Glutamatergic neuron (in vitro differentiated cells): ENCODE data around the gene SEMA4D. TPM values are rescaled to one million over a fixed set of nuclear protein-coding genes. Genes with fewer than 3 reads are reported as not detected.
"Not testable (repeated sequence)": the region's sequence is repeated elsewhere in the genome, so short reads cannot be mapped to it uniquely, and the experiment has no call there.

Source experiments
- DNase-seq: peaks from one replicate; pipeline ENCODE4 v3.0.0; 2022
- H3K27ac Mint-ChIP-seq: one replicate; pipeline ENCODE4 v1.8.0; 2020; ENCODE audit warnings: mild to moderate bottlenecking, mixed read lengths, inconsistent platforms; ENCODE audit not compliant: unreplicated experiment
- H3K27me3 Mint-ChIP-seq: one replicate; pipeline ENCODE4 v1.8.0; 2020; ENCODE audit warnings: mild to moderate bottlenecking, moderate library complexity, mixed read lengths, inconsistent platforms; ENCODE audit not compliant: unreplicated experiment
- H3K36me3 Mint-ChIP-seq: one replicate; pipeline ENCODE4 v1.8.0; 2020; ENCODE audit warnings: mild to moderate bottlenecking, mixed read lengths, inconsistent platforms; ENCODE audit not compliant: unreplicated experiment
- H3K4me1 Mint-ChIP-seq: one replicate; pipeline ENCODE4 v1.8.0; 2020; ENCODE audit warnings: mild to moderate bottlenecking, low read depth, mixed read lengths, inconsistent platforms; ENCODE audit not compliant: unreplicated experiment
- H3K4me3 Mint-ChIP-seq: one replicate; pipeline ENCODE4 v1.8.0; 2020; ENCODE audit warnings: mild to moderate bottlenecking, mixed read lengths, inconsistent platforms; ENCODE audit not compliant: unreplicated experiment
- H3K9me3 Mint-ChIP-seq: one replicate; pipeline ENCODE4 v1.8.0; 2020; ENCODE audit warnings: mild to moderate bottlenecking, moderate library complexity, mixed read lengths, inconsistent platforms; ENCODE audit not compliant: unreplicated experiment
- total RNA-seq: library from RNA; stranded (reverse); fragmentation: NEBNext Ultra II Directional; extraction: Animal tissue kit (Norgen Biotek cat#: 25700); gene quantifications from one replicate; pipeline ENCODE4 v1.2.1, GENCODE V29; 2021; ENCODE audit not compliant: unreplicated experiment
- TF ChIP-seq, protein P1 (sequence below): fragments of 200-600 bp; sonication (generic); IDR thresholded peaks from one replicate; pipeline ENCODE4 v1.5.0; 2021; ENCODE audit not compliant: partially characterized antibody, unreplicated experiment

Gene SEMA4D
- total RNA-seq, 1 donor from 2014 or later = 192 TPM

GRCh38 chr9:89375191-89375760 lies 122.6 kb downstream of the SEMA4D start:
- DNase-seq = peak; percentile 43

DNA sequence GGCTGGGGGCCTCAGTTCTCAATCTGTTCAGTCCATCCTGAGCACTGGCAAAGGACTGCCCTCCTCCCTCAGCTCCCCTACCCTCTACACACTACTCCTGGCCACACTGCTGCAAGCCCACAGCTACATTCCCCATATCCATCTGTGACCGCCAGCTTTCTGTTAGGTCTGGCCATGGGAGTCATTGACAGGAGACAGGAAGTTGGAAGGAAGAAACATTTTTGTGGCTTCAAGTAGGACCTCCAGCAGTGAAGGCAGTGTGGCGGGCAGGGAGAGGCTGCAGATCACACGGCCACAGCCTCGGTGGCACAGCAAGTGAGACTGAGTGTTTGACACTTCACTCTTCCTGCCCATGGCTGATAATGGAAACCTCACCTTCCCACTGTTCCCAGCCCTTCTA lies 123.7 kb downstream of the SEMA4D start:
- peaks cover 23% of the 10 kb centered on the region for H3K9me3 Mint-ChIP-seq
- H3K27ac Mint-ChIP-seq = peak overlapping the region; percentile 12
- no peak overlapping the region for H3K4me3 Mint-ChIP-seq
- H3K27me3 Mint-ChIP-seq = peaks cover 15% of the 10 kb centered on the region
- H3K36me3 Mint-ChIP-seq = peaks cover 18% of the 10 kb centered on the region
- no peak for DNase-seq
- H3K4me1 Mint-ChIP-seq = peaks cover 26% of the 10 kb centered on the region
- TF ChIP-seq, protein P1, sequence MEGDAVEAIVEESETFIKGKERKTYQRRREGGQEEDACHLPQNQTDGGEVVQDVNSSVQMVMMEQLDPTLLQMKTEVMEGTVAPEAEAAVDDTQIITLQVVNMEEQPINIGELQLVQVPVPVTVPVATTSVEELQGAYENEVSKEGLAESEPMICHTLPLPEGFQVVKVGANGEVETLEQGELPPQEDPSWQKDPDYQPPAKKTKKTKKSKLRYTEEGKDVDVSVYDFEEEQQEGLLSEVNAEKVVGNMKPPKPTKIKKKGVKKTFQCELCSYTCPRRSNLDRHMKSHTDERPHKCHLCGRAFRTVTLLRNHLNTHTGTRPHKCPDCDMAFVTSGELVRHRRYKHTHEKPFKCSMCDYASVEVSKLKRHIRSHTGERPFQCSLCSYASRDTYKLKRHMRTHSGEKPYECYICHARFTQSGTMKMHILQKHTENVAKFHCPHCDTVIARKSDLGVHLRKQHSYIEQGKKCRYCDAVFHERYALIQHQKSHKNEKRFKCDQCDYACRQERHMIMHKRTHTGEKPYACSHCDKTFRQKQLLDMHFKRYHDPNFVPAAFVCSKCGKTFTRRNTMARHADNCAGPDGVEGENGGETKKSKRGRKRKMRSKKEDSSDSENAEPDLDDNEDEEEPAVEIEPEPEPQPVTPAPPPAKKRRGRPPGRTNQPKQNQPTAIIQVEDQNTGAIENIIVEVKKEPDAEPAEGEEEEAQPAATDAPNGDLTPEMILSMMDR = no peak

More at GRCh38 chr9:89375191-89375760, 122.6 kb downstream of the SEMA4D start:
- Mint-ChIP-seq H3K27ac (peak overlapping the region; percentile 59), H3K36me3 (peaks cover 23% of the 10 kb centered on the region), H3K27me3 (peaks cover 15% of the 10 kb centered on the region), H3K4me1 (peaks cover 26% of the 10 kb centered on the region), H3K4me3 (peak overlapping the region; percentile 46), H3K9me3 (peaks cover 23% of the 10 kb centered on the region)
- TF ChIP-seq, protein P1 = no peak

- H3K4me1 Mint-ChIP-seq = peaks cover 25% of the 10 kb centered on the region
- no peak overlapping the region for H3K27ac Mint-ChIP-seq
Observed at GRCh38 chr9:89372979-89373378, 124.9 kb downstream of the SEMA4D start.

DNA sequence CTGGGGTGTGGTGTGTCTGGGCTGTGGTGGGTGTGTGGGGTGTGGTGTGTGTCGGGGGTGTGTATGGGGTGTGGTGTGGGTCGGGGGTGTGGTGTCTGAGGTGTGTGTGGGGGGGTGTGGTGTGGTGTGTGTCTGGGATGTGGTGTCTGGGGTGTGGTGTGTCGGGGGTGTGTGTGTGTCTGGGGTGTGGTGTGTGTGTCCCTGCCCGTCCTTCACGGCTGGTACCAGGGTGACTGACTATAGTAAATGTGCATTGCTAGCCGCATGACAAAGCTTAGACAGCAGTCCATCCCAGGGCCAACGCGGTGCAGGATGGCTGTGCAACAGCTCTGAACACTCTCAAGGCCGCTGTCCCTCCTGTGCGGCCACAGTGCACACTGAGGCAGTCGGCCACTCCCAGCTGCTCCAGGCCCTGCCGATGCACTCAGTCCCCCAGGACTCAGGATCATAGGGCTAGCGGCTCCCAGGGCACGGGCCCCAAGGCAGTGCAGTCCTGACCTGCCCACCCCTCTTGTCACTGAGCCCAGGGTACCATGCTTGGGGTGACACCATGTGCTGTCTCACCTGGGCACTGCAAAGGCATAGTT lies 125.6 kb downstream of the SEMA4D start:
- DNase-seq = peak; percentile 49
- Mint-ChIP-seq H3K4me1 (peaks cover 19% of the 10 kb centered on the region), H3K9me3 (peaks cover 12% of the 10 kb centered on the region), H3K36me3 (peaks cover 9% of the 10 kb centered on the region), H3K27me3 (peaks cover 8% of the 10 kb centered on the region), H3K27ac (no peak overlapping the region), H3K4me3 (no peak overlapping the region)
- TF ChIP-seq, protein P1 = no peak

More at GRCh38 chr9:89372979-89373378, 124.9 kb downstream of the SEMA4D start:
- peaks cover 14% of the 10 kb centered on the region for H3K27me3 Mint-ChIP-seq
- peaks cover 19% of the 10 kb centered on the region for H3K9me3 Mint-ChIP-seq
- peaks cover 11% of the 10 kb centered on the region for H3K36me3 Mint-ChIP-seq
- no peak overlapping the region for H3K4me3 Mint-ChIP-seq
- no peak for DNase-seq
- TF ChIP-seq, protein P1 = no peak

- Mint-ChIP-seq H3K9me3 (peaks cover 13% of the 10 kb centered on the region), H3K4me1 (peaks cover 14% of the 10 kb centered on the region)
- not testable (repeated sequence) for H3K4me3 Mint-ChIP-seq, H3K36me3 Mint-ChIP-seq, DNase-seq, H3K27ac Mint-ChIP-seq, H3K27me3 Mint-ChIP-seq
Observed at GRCh38 chr9:89371791-89372190, 126.1 kb downstream of the SEMA4D start.
